ENCODE results near the gene LRMDA. TPM values are rescaled to one million over a fixed set of nuclear protein-coding genes. Genes with fewer than 3 reads are reported as not detected.

The LRMDA gene
- total RNA-seq, 4 donors from 2014 or later = 7.3 to 20.1 (median 8.4) TPM

GRCh38 chr10:75948583-75948982, 517.2 kb downstream of the LRMDA start:
- Histone ChIP-seq H3K4me3 (no peak overlapping the region), H3K27me3 (no peaks in the 10 kb centered on the region), H3K9me3 (peaks cover 0 to 7% (median 0%) of the 10 kb centered on the region in 3 donors), H3K36me3 (no peaks in the 10 kb centered on the region), H3K27ac (no peak overlapping the region), H3K4me1 (no peaks in the 10 kb centered on the region)
- WGBS, 2 donors (ENCODE audit: low coverage in 1 of 2) = 95 to 100% methylated on average over 3 of the region's 3 CpGs
- ATAC-seq = no peak
- TF ChIP-seq EP300 (IDR thresholded peaks at IDR 0.05) (no peak), POLR2A (IDR thresholded peaks at IDR 0.05) (no peak), POLR2AphosphoS5 (IDR thresholded peaks at IDR 0.05) (no peak), CTCF (IDR thresholded peaks at IDR 0.05) (no peak)

GRCh38 chr10:75950307-75950706, 518.9 kb downstream of the LRMDA start:
- Histone ChIP-seq H3K9me3 (no peaks in the 10 kb centered on the region), H3K27me3 (no peaks in the 10 kb centered on the region), H3K36me3 (no peaks in the 10 kb centered on the region), H3K27ac (no peak overlapping the region), H3K4me1 (no peaks in the 10 kb centered on the region), H3K4me3 (no peak overlapping the region)
- ATAC-seq = no peak
- TF ChIP-seq CTCF (IDR thresholded peaks at IDR 0.05) (no peak), EP300 (IDR thresholded peaks at IDR 0.05) (no peak), POLR2A (IDR thresholded peaks at IDR 0.05) (no peak), POLR2AphosphoS5 (IDR thresholded peaks at IDR 0.05) (no peak)
- 88 to 96% methylated on average over 2 of the region's 2 CpGs for WGBS, 2 donors (ENCODE audit: low coverage in 1 of 2)

- Histone ChIP-seq H3K4me3 (no peak overlapping the region), H3K27me3 (no peaks in the 10 kb centered on the region), H3K27ac (no peak overlapping the region), H3K4me1 (no peaks in the 10 kb centered on the region), H3K9me3 (no peaks in the 10 kb centered on the region), H3K36me3 (no peaks in the 10 kb centered on the region)
- TF ChIP-seq EP300 (IDR thresholded peaks at IDR 0.05) (no peak), POLR2AphosphoS5 (IDR thresholded peaks at IDR 0.05) (no peak), POLR2A (IDR thresholded peaks at IDR 0.05) (no peak), CTCF (IDR thresholded peaks at IDR 0.05) (no peak)
- ATAC-seq = no peak
- 86 to 100% methylated on average over 2 to 7 of the region's 7 CpGs for WGBS, 2 donors (ENCODE audit: low coverage in 1 of 2)
These were observed 519.7 kb downstream of the LRMDA start for GRCh38 chr10:75950997-75951589.

GRCh38 chr10:75951627-75952026, 520.2 kb downstream of the LRMDA start:
- Histone ChIP-seq H3K27me3 (no peaks in the 10 kb centered on the region), H3K4me3 (no peak overlapping the region), H3K9me3 (no peaks in the 10 kb centered on the region), H3K4me1 (no peaks in the 10 kb centered on the region), H3K36me3 (no peaks in the 10 kb centered on the region), H3K27ac (no peak overlapping the region)
- no peak for ATAC-seq
- WGBS, 2 donors (ENCODE audit: low coverage in 1 of 2) = 17 to 88% methylated on average over 1 to 4 of the region's 7 CpGs
- TF ChIP-seq POLR2AphosphoS5 (IDR thresholded peaks at IDR 0.05) (no peak), POLR2A (IDR thresholded peaks at IDR 0.05) (no peak), CTCF (IDR thresholded peaks at IDR 0.05) (no peak), EP300 (IDR thresholded peaks at IDR 0.05) (no peak)

- no peaks in the 10 kb centered on the region for H3K27me3 ChIP-seq
- no peaks in the 10 kb centered on the region for H3K9me3 ChIP-seq
- no peaks in the 10 kb centered on the region for H3K36me3 ChIP-seq
- H3K4me3 ChIP-seq = no peak overlapping the region
- TF ChIP-seq EP300 (IDR thresholded peaks at IDR 0.05) (no peak), POLR2AphosphoS5 (IDR thresholded peaks at IDR 0.05) (no peak), POLR2A (IDR thresholded peaks at IDR 0.05) (no peak), CTCF (IDR thresholded peaks at IDR 0.05) (no peak)
- H3K4me1 ChIP-seq = peaks cover under 1 to 4% (median 2%) of the 10 kb centered on the region in 3 donors
- no peak overlapping the region for H3K27ac ChIP-seq
- no peak for ATAC-seq
- 86 to 93% methylated on average over 3 to 7 of the region's 7 CpGs for WGBS, 2 donors (ENCODE audit: low coverage in 1 of 2)
These were observed 520.7 kb downstream of the LRMDA start for GRCh38 chr10:75952093-75952492.
